ENCODE measurements around the gene SHB.

GRCh38 chr9:38007016-38007415 lies 62.0 kb downstream of the SHB start:
- no peak for TF ChIP-seq KDM5B (CRISPR knock-in tag; IDR thresholded peaks at IDR 0.05; ENCODE audit: borderline replicate concordance)
- no peak for TF ChIP-seq CTCF (CRISPR knock-in tag; IDR thresholded peaks at IDR 0.05)
- TF ChIP-seq RBFOX2 (IDR thresholded peaks at IDR 0.05; ENCODE audit: low read depth, low read length) = no peak
- TF ChIP-seq HCFC1 (IDR thresholded peaks at IDR 0.05; ENCODE audit: low read depth, low read length) = no peak
- no peak for TF ChIP-seq ARNT (IDR thresholded peaks at IDR 0.05)
- TF ChIP-seq MAX (IDR thresholded peaks at IDR 0.05) = no peak
- no peak for TF ChIP-seq MLLT10 (CRISPR knock-in tag; IDR thresholded peaks at IDR 0.05)
- TF ChIP-seq IRF2 (CRISPR knock-in tag; IDR thresholded peaks at IDR 0.05) = no peak
- TF ChIP-seq RCOR2 (CRISPR knock-in tag; IDR thresholded peaks at IDR 0.05) = no peak
- TF ChIP-seq ZNF10 (CRISPR knock-in tag; IDR thresholded peaks at IDR 0.05; ENCODE audit: borderline replicate concordance, low read depth) = no peak
- no peak for TF ChIP-seq BHLHE40 (IDR thresholded peaks at IDR 0.05; ENCODE audit: low read length)

All from HepG2 (cell line).